Limb (tissue), 2 donors: ENCODE measurements around the gene SLC4A1.

ENCODE experiments used
- DNase-seq, 2 donors: peaks; one replicate each; pipeline ENCODE4 v3.0.0-alpha.2; 2016; ENCODE audit errors: extremely low spot score in 2 of 2

Gene SLC4A1

DNA sequence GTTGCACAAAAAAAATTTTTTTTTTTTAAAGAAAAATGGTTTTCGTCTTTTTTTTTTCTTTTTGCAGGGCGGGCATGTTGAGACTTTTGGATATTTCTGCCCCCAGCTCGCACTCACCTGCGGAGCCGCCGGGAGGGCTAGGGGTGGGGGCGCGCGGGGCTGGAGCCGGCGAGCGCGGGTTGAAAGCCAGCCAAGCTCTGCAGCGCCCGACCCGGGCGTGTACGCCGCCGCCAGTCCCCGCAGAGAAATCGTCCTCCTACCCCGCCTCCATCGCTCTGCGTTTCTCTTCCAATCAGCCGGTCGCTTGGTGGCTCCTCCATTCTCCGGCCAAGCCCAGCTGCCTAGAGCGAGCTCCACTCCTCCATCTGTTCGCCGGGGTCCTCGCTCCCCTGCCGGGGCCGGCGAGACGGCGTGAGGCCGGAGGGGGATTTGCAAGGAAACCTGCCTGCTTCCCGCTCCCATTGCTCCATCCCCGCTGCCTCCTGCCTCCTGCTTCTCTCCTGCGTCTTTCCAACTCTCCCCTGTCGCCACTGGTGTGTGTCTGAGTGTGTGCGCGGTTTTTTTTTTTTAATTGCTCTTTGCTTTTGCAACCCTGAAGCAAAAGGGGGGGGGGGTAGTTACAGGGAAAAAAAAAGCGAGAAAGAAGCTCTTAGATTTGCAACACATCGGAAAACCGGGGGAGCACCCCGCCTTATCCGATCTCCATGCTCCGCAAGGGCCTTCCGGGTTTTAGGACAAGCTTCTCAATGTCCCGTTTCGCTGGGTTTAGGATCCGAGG is 46.7 kb downstream of the SLC4A1 start:
- peak; percentile 81 to 88 for DNase-seq

DNA sequence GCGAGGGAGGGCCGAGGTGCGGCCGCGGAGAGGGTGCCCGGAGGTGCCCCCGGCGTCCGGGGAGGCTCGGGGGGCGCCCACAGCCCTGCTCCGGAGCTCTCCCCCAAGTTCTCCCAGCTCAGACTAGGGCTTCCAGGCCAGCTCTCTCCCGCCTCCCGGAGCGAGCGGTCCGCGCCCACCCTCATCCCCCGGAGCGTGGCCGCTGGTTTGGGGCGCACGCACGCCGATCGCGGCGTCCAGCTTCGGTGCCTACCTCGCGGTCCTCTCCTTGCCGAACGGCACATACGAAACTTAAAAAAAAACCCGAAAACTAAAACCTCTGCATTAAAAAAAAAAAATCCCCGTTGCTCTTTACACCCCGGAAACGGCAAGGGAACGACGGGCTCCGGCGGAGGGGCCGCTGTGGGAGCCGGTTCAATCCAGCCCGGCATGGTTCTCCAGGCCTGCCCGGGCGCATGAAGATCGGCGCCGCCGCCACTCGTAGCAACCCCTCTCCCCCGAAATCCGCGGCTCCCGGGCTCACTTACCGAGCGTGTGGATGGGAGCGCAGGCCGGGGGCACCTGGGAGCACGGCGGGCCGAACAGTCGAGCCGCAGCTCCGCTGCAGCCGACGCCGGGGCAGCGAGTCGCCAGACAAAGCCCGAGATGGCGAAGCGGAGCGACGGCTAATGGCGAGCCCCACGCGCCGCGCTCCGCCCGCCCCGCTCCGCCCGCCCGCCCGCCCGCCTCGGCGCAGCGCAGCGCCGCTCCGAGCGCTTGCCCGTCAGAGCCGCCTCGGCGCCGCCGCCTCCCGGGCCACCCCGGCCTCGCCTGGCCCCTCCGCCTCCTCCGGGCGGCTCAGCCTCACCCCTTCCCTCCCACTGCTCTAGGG is 47.5 kb downstream of the SLC4A1 start:
- DNase-seq, result peak; percentile 52 to 76

DNA sequence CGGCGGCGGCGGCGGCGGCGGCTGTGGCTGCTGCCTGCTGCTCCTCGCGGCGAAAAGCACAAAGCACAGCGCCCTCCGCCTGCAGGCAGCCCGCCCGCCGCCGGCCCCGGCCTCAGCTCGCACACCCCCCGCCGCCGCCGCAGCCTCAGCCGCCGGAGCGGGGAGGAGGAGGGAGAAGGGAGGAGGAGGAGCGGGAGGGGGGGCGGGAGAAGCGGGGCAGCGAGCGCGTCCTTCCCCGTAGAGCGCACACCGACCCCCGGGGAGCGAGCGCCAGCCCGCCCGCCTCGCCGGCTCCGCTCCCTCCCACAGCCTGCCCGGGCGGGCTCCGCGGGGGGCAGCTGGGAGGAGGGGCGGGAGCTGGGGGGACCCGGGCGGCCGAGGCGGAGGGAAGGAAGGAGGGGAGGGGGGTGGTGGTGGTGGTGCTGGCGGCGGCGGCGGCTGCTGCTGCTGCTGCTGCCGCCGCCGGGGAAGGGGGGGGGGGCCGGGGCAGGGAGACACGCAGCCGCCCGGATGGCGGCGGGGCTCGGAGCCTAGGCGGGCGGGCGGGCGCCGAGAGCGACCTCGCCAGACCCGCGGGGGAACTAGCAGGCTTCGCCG is 48.2 kb downstream of the SLC4A1 start, which contains the start of gene UBTF:
UBTF (minus strand) TSS at position 60 of the 597 bp plus-strand sequence. CDS start 1,446 bp downstream, outside the sequence.
- DNase-seq, result peak; percentile 58 to 91

DNA sequence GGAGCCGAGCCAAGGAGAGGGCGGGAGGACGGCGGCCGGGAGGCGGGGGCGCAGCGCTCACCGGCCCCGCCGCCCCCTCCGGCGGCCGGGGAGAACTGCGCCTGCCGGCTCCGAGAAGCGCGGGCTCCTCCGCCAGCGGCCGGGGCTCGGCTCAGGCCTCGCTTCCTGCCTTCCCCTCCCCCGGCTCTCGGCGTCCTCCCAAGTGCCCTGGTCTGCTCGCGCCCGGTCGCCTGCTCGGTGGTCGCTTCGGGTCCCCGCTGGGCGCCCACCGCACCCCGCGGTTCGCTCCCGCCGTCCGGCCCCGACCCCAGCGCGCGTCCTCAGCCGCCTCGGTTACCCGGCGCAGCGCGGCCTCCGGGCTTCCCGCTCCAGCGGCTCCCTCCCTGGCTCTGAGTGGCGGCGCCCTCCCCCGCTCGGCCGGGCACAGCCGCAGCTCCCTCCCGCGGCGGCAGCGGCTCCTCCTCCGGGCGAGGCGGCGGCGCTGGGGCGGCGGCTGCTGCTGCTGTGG is 48.8 kb downstream of the SLC4A1 start:
- DNase-seq, result peak in 1 of 2 donors; percentile 64

DNA sequence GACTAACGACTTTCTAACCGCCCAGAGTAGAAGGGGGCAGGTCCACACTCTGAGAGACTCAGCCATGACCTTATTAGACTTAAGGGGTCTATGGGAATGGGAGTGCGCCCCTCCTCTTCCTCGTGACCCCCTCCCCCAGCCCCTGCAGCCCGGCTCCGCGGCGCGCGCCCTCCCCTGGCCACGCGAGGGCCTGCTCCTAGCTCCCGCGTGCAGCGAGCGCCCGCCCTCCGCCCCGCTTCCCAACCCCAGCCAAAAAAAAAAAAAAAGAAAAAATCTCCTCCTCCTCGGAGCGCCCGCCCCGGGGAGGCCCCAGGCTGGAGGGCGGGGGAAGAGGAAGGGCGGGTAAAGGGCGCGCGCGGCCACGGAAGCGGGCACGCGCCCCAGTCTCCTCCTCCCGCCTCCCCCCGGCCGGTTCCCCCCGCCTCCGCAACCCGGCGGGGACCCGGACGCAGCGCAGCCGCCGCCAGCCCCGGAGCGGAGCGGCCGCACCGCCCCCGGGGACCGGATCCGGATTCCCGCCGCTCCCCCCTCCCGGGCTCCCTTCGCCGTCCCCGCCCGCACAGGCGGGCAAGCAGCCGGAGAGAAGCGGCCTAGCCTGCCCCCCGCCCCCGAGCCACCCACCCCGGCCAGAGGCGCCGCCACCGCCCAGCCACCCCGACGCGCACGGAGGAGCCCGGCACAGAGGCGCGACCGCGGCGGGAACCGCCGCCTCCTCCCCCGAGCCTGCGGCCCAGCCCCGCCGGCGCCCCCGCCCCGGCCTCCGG is 49.4 kb downstream of the SLC4A1 start:
- DNase-seq, result peak; percentile 90 to 92

DNA sequence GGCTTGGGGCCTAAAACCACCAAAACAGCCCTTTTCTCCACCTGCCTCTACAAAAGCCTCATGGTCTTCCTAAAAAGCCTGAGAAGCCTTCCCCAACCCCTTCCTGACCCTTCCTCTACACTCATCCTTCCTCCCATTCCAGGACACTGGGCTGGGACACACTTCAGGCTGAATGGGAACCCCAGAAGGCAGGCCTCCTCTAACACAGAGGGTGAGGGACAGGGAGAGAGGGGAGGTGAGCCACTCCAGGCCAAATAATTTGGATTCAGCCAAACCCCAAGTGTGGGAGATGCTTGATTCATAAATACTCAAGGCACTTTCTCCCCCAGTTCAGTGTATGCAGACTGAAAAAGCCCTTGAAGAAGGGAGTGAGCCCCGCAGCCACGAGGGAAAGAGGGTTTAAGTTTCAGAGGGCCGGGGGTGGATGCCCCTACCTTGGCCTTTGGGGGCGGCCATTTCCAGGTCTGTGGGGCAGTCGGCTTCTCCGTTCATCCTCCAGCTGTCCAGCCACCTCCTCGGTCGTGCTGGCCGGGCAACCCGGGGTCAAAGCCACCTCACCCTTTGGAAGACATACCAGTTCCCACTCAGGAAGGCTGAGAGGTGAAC is 50.1 kb downstream of the SLC4A1 start:
- DNase-seq, result peak in 1 of 2 donors; percentile 20

DNA sequence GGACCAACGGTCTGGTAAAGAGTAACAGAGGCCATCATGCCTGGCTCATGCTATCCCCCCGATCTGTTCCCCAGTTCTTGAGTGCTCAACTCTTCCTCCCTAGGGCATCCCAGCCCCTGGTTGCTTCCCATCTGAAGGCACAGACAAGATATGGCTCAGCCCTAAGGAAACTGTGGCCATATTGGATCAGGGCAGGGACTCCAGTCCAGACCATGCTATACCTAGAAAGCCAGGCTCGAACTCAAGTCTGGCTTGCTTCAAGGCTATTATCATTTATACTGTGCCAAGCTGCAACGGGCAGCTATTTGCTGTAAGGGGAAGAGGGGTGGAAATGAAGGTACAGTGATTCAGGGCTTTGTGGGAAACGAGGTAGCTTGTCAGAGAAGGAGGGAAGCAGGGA is 51.2 kb downstream of the SLC4A1 start:
- no peak for DNase-seq

DNA sequence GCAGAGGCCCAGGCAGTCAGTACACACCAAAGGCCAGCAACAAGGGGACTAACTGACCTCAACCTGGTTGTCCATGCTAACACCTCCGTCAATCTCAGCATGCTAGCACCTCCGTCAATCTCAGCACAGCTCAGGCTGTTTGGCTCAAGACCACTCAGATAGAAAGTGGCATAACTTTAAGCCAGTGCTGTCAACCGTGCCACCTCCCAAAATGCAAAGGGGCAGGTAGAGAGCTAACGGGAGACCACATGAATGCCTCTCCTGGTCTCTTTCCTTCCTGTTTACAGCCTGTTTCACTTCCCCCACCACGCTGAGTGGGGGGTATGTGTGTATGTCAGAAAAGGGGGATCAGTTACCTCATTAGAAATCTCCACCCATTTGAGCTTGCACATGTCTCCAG is 51.8 kb downstream of the SLC4A1 start:
- no peak for DNase-seq

DNA sequence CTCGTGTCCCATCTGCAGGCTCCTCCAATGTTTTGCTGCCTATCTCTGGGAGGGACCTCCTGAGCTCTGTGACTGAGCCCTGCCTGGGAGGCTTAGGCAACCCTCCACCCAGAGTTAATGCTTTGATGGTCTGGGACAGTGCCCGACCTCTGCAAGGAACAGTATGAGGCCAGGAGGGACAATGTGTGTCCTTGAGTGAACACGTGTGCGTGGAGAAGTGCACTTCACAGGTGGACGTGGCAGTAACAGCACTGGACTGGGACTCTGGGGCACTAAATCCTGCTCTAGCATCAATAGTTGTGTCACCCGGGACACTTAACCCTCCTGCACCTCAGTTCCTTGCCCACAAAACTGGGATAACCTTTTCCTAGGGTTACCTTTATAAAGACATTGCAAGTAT is 53.0 kb downstream of the SLC4A1 start:
- no peak for DNase-seq

DNA sequence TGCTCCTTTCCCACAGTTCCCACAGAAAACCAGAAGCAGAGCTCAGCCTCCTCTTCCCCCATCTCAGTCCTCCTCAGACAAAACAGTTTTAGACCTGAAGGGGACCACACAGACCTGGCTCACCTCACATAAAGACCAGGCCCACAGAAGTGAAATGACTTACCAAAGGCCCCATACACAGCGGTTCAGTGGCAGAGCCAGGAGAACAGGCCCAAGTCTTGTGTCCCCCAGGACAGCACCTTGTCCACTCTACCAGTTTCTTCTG is 53.8 kb downstream of the SLC4A1 start:
- no peak for DNase-seq

DNA sequence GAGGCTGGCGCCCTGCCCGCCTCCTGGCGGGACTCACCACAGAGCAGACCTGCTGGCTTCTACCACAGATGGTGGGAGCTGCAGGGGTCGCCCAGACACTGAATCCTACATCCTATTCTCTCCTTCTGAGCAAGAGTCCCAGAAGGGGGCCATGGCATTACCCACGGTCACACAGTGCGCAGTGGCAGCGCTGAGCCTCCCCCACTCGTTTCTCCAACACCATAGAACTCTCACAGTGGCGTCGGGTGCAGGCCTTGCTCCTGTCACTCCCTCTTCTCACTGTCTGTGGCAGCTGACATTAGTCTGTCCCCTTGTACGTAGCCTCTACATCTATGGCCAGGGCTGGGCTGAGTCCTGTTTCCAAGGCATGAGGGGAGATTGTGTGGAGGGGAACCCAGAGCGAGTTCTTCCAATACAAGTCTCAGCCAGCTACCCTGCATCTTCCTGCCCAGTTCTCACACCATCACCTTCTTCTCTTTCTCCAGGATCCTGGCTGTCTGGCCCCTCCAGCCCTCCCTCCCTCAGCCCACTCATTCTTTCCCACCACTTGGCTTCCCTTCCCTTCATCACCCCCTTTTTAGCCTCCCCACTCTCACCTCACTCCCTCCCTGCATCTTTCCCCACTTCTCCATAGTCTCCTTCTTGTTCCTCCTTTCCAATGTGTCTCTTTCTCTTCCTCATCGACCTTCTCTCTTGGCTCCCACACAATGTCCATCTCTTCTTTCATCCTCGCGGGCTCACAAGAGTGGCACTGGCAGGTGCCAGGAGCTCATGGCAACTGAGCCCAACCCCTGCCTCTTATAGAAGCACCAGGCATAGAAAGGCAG is 54.3 kb downstream of the SLC4A1 start:
- peak in 1 of 2 donors; percentile 31 for DNase-seq

DNA sequence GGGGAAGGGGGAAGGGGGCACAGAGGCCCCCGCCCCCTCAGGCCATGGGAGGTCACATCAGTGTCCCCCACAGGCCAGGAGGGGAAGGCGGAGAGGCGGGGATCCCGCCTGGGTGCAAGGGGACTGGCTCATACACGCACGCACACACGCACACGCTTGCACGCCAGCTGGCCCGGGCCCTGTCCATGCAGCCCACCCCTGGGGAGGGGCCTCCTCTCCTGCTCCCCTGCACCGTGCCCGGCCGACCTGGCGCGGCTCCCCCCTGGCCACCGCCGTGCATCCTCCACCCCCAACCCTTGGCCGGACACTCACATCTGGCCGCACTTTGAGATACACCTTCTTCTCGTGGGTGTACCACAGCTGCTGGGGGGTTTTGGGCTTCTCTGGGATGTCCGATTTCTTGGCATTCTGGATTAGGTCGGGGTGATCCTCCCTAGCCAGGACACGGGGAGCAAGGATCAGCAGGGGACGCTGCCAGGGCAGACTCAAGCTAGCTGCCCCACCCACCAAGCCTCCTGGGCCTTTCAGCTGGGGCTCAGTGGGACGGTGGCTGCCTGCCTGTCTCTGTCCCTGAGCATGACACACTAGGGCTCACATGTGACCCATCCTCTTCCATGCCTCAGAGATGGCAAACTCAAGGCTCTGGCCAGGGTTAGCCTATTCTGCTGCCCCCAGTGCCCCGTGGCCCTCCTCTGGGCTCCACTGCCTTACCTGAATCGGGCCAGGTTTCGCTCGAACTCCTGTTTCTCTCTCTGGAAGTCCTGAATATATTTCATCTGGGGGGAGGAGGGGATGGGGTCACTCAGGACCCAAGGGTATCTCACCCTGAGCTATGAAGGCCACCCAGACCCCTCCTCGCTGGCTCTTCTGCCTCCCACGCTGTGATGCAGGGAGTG is 55.2 kb downstream of the SLC4A1 start:
- DNase-seq, result peak in 1 of 2 donors; percentile 38

DNA sequence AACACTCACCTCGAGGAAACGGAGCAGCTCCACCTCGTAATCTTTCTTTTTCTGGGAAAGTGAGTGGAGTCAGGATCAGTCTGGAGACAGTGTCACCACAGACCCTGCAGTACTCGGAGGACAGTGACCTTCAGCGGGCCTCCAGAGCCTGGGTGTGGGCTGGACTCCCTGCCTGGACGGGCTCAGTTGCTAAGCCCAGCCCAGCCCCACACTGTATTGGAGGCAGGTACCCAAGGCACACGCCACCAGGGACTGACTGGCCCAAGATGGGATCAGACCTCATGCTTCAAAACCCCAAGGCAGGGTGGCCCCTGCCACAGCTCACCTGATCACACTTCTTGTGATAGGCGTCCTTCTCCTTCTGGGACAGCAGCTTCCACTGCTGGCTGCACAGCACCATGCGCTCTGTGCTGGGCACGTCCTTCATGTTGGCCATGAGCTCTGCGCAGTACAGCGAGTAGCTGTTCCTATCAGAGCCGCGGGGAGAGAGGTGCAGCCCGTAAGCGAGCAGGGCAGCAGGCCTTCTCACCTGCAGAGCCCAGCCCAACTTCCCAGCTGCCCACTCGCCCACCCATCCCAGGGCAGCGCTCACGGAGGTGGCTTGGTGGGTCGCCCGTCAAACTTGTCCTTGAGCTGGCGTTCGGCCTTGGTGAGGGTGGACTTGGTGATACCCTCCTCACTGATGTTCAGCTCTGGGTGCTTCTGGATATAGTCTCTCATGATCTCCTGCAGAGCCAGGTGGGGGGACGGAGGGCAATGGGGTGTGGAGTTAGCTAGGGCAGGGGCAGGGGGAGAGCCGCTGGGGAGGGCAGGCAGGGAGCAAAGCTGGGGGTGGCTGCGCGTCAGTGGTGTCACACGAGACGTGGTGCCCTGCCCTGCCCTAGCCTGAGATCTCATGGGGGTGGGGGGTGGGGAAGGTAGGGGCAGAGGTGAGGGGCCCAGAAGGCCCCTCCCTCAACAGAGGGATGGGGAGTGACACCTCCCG is 56.4 kb downstream of the SLC4A1 start:
- DNase-seq, result peak in 1 of 2 donors; percentile 30

DNA sequence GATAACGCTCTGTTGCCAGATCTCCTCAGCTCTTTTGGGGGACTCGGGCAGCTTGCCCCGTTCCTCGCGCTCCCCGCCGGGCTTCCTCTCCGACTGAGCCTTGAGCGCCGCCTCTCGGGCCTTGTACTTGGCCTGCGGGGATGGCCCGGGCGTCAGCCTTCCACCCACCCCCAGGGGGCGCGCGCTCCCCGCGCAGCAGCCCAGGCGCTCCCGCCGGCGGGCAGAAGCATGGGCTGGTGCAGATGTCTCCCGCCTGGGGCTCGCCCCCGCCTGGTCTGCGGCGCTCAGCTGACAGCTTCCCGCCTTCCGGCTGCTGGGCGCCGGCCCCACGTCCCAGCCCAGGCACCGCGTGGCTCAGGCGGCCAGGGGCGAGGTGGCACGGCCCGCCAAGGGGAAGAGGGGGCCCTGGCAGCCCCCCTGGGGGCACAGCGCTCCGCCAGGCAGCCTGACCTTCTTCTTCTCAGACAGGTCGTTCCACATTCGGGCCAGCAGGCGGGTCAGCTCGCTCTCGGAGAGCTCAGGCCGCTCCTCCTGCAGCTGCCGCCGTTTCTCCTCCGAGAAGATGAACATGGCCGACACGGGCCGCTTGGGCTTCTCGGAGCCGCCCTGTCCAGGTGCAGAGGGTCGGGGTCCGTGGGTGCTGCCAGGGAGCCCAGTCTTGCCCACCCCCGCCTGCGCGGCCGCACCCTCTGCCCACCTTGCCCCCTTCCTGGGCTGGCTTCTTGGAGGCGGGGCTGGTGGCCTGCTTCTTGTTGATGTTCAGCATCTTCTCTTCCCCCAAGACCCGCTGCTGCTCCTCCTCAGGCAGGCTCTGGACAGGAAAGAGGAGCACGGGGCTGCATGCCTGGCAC is 57.4 kb downstream of the SLC4A1 start:
- DNase-seq, result peak; percentile 83 to 87

DNA sequence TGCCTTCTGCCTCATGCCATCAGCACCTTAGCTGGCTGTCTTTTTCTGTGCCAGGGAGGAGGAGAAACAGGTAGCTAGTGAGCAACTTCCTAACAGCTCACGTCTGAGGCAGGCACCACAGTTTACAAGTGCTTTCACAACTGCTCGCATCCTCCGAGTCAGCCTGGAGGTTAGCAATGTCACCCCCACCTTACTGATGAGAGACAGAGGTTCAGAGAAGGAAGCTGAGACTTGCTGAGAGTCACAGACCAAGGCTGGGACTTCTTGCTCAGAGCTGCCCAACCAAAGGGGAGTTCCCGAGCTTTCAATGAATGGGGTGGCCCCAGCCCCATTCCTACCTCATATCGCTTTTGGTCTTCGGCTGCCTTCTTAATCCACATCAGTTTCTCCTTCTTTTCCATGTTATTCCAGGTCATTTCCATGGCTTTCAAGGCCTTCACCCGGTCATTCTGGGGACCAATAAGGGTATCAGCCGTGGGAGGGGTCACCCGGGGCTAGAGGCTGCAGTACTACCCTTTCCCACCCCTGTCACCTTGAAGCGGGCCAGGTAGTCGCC is 58.1 kb downstream of the SLC4A1 start:
- DNase-seq, result peak in 1 of 2 donors; percentile 23

DNA sequence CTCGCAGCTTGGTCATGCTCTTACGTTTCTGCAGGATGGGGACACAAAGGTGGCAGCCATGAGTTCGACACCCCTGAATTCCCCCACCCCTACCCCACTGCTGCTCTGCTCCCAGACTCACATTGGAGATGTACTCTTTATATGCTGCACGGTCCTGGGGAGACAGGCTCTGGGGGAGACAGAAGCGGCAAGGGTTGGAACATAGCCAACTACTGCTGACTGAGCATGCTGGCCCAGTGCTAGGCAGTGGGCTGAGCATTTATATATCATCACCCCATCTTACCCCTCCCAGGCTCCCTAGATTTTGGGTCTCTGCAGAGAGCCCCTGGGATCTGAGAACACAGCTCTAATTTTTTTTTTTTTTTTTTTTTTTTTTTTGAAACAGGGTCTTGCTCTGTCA is 60.2 kb downstream of the SLC4A1 start:
- DNase-seq, result no peak
